Left lung (tissue), 10 donors: Measurements from ENCODE around the gene RC3H2. TPM values are rescaled to one million over a fixed set of nuclear protein-coding genes. Genes with fewer than 3 reads are reported as not detected.

ENCODE experiments used
- ATAC-seq: fragments of 200-7000 bp; cut with Tn5 transposase; one replicate; pipeline ENCODE4 v1.9.1; 2020; ENCODE audit warnings: moderate library complexity
- DNase-seq, 4 donors: peaks; one replicate each; pipeline ENCODE4 v3.0.0-alpha.2; 2013 to 2020
- H3K27ac ChIP-seq, 2 donors: fragments of 200-600 bp; sonication (generic) in 1 of 2; one replicate each; pipeline versions ENCODE4 v1.5.0 to v1.8.0; 2020 to 2021
- H3K27me3 ChIP-seq, 2 donors: fragments of 200-600 bp; sonication (generic) in 1 of 2; one replicate each; pipeline versions ENCODE4 v1.5.0 to v1.8.0; 2020 to 2021
- H3K36me3 ChIP-seq, 2 donors: fragments of 200-600 bp; sonication (generic) in 1 of 2; one replicate each; pipeline versions ENCODE4 v1.5.0 to v1.8.0; 2020 to 2021
- H3K4me1 ChIP-seq, 2 donors: fragments of 200-600 bp; one replicate each; pipeline ENCODE4 v1.8.0; 2021
- H3K4me3 ChIP-seq, 2 donors: fragments of 200-600 bp; sonication (generic) in 1 of 2; one replicate each; pipeline versions ENCODE4 v1.5.0 to v1.8.0; 2020 to 2021; ENCODE audit warnings: mild to moderate bottlenecking in 1 of 2
- H3K9me3 ChIP-seq, 2 donors: fragments of 200-600 bp; sonication (generic) in 1 of 2; one replicate each; pipeline versions ENCODE4 v1.5.0 to v1.8.0; 2020 to 2021
- intact Hi-C, 2 donors: fragments of 100-400 bp; cut with DNase I; formaldehyde crosslinking; loops; one replicate each; pipeline versions ENCODE4 v1.11.2 to v1.14.2; 2022
- polyA plus RNA-seq, 6 donors: library from polyadenylated mRNA; unstranded; fragments of 120-200 nt; gene quantifications; one replicate each; pipeline ENCODE4 v1.2.1, GENCODE V29; 2013; ENCODE audit not compliant: insufficient read length in 6 of 6
- total RNA-seq, 2 donors: library from RNA; stranded (reverse); fragmentation: NEBNext Ultra II Directional; extraction: Animal tissue kit (Norgen Biotek cat#: 25700); gene quantifications; one replicate each; pipeline ENCODE4 v1.2.1, GENCODE V29; 2021
- TF ChIP-seq, protein P1 (sequence below), 2 donors: fragments of 200-600 bp; sonication (generic) in 1 of 2; IDR thresholded peaks; one replicate each; pipeline versions ENCODE4 v1.5.0 to v1.8.0; 2021; ENCODE audit warnings: antibody characterized with exemption in 2 of 2
- donor health status: DM: no; HTN: yes; CAD: no.
- donor health status: DM: no; HTN: no; CAD: no.

Gene RC3H2
- total and polyA plus RNA-seq, 8 donors, result 39.8 to 48.3 (median 42.2) TPM

GRCh38 chr9:122807271-122807900 is 97.8 kb downstream of the RC3H2 start:
- intact Hi-C loops, result loop anchor here in 1 of 2 donors (10.0 kb wide), 1 partner anchor 343 kb away; no protein-coding TSS in a partner anchor
- TF ChIP-seq, protein P1, sequence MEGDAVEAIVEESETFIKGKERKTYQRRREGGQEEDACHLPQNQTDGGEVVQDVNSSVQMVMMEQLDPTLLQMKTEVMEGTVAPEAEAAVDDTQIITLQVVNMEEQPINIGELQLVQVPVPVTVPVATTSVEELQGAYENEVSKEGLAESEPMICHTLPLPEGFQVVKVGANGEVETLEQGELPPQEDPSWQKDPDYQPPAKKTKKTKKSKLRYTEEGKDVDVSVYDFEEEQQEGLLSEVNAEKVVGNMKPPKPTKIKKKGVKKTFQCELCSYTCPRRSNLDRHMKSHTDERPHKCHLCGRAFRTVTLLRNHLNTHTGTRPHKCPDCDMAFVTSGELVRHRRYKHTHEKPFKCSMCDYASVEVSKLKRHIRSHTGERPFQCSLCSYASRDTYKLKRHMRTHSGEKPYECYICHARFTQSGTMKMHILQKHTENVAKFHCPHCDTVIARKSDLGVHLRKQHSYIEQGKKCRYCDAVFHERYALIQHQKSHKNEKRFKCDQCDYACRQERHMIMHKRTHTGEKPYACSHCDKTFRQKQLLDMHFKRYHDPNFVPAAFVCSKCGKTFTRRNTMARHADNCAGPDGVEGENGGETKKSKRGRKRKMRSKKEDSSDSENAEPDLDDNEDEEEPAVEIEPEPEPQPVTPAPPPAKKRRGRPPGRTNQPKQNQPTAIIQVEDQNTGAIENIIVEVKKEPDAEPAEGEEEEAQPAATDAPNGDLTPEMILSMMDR (IDR thresholded peaks at IDR 0.05), result no peak
- ATAC-seq, result no peak

DNA sequence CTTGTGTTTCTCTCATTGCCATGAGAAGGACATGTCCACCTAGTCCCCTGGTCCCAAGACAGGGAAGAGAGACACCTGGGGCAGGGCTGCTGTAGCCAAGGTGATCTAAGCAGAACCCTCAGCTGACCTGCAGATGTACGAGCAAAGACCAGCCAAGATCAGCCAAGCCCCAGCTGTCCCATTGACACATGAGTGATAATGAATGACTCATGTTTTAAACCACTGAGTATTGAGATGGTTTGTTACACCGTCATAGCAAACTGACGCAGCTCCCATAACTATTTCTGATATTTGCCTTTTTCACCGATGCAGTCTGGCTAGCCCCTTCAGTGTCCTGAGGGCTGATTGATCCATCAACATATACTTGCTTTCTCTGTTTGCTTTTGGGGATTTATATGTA is 98.5 kb downstream of the RC3H2 start:
- TF ChIP-seq, protein P1 (IDR thresholded peaks at IDR 0.05), result no peak
- Histone ChIP-seq H3K4me1 (peaks cover 0 to 6% of the 10 kb centered on the region in 2 donors), H3K4me3 (no peak overlapping the region), H3K27ac (no peak overlapping the region), H3K36me3 (no peaks in the 10 kb centered on the region), H3K27me3 (no peaks in the 10 kb centered on the region), H3K9me3 (no peaks in the 10 kb centered on the region)
- intact Hi-C loops, result loop anchor here in 1 of 2 donors (10.0 kb wide), 1 partner anchor 342 kb away; no protein-coding TSS in a partner anchor
- DNase-seq (no peak), ATAC-seq (no peak)

More at GRCh38 chr9:122807271-122807900, 97.8 kb downstream of the RC3H2 start:
- Histone ChIP-seq H3K27me3 (no peaks in the 10 kb centered on the region), H3K36me3 (no peaks in the 10 kb centered on the region), H3K4me3 (no peak overlapping the region), H3K27ac (no peak overlapping the region), H3K9me3 (no peaks in the 10 kb centered on the region), H3K4me1 (peaks cover 0 to 6% of the 10 kb centered on the region in 2 donors)
- no peak for DNase-seq

DNA sequence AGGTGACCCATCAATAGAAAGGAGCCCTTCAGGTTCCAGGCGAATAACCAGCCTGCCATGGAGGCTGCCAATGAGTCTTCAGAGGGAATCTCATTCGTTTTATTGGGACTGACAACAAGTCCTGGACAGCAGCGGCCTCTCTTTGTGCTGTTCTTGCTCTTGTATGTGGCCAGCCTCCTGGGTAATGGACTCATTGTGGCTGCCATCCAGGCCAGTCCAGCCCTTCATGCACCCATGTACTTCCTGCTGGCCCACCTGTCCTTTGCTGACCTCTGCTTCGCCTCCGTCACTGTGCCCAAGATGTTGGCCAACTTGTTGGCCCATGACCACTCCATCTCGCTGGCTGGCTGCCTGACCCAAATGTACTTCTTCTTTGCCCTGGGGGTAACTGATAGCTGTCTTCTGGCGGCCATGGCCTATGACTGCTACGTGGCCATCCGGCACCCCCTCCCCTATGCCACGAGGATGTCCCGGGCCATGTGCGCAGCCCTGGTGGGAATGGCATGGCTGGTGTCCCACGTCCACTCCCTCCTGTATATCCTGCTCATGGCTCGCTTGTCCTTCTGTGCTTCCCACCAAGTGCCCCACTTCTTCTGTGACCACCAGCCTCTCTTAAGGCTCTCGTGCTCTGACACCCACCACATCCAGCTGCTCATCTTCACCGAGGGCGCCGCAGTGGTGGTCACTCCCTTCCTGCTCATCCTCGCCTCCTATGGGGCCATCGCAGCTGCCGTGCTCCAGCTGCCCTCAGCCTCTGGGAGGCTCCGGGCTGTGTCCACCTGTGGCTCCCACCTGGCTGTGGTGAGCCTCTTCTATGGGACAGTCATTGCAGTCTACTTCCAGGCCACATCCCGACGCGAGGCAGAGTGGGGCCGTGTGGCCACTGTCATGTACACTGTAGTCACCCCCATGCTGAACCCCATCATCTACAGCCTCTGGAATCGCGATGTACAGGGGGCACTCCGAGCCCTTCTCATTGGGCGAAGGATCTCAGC is 104.8 kb downstream of the RC3H2 start, which contains the start of gene OR1K1:
Gene OR1K1, plus strand, starts transcription at position 58 of the 995 bp plus-strand sequence. Its CDS starts 0 bp downstream, at position 58.
- TF ChIP-seq, protein P1 (IDR thresholded peaks at IDR 0.05), result no peak
- Histone ChIP-seq H3K27me3 (no peaks in the 10 kb centered on the region), H3K9me3 (no peaks in the 10 kb centered on the region), H3K4me3 (no peak within 1 kb of the TSS), H3K36me3 (no peaks in the 10 kb centered on the region), H3K4me1 (no peaks in the 10 kb centered on the region), H3K27ac (no peak within 1 kb of the TSS)
- ATAC-seq (no peak), DNase-seq (no peak)
- intact Hi-C loops, result loop anchor here in 1 of 2 donors (10.0 kb wide), 1 partner anchor 336 kb away; no protein-coding TSS in a partner anchor

GRCh38 chr9:122797316-122798063 is 107.7 kb downstream of the RC3H2 start:
- Histone ChIP-seq H3K27ac (no peak overlapping the region), H3K27me3 (no peaks in the 10 kb centered on the region), H3K36me3 (no peaks in the 10 kb centered on the region), H3K9me3 (no peaks in the 10 kb centered on the region), H3K4me3 (no peak overlapping the region), H3K4me1 (no peaks in the 10 kb centered on the region)
- DNase-seq (no peak), ATAC-seq (no peak)
- TF ChIP-seq, protein P1 (IDR thresholded peaks at IDR 0.05), result no peak
- intact Hi-C loops, result no loop called here

Other genes with a start within 250 kb of the RC3H2 start
- under 1 TPM in 1 of 2 donors, not detected in 1; 0.29 TPM for gene OR1B1, start 247.7 kb downstream of the RC3H2 start, total RNA-seq
- under 1 TPM in 1 of 6 donors, not detected in 5; 0.20 TPM for gene OR1B1, start 247.7 kb downstream of the RC3H2 start, polyA plus RNA-seq
- gene OR1L1, start 243.6 kb downstream of the RC3H2 start, total RNA-seq, result not detected
- gene OR1L1, start 243.6 kb downstream of the RC3H2 start, polyA plus RNA-seq, result not detected
- gene OR1L3, start 230.2 kb downstream of the RC3H2 start, total RNA-seq, result not detected
- gene OR1L3, start 230.2 kb downstream of the RC3H2 start, polyA plus RNA-seq, result not detected
- gene OR1L4, start 181.4 kb downstream of the RC3H2 start, total RNA-seq, result not detected
- not detected for gene OR1L4, start 181.4 kb downstream of the RC3H2 start, polyA plus RNA-seq
- gene OR1L6, start 163.1 kb downstream of the RC3H2 start, total RNA-seq, result not detected
- not detected for gene OR1L6, start 163.1 kb downstream of the RC3H2 start, polyA plus RNA-seq
- gene OR5C1, start 116.4 kb downstream of the RC3H2 start, total RNA-seq, result not detected
- not detected for gene OR5C1, start 116.4 kb downstream of the RC3H2 start, polyA plus RNA-seq
- gene OR1K1, start 105.2 kb downstream of the RC3H2 start, total RNA-seq, result not detected
- not detected for gene OR1K1, start 105.2 kb downstream of the RC3H2 start, polyA plus RNA-seq
- gene PDCL, start 76.8 kb downstream of the RC3H2 start, total RNA-seq, result 10 to 100 TPM; 18.4 to 18.8 TPM
- gene PDCL, start 76.8 kb downstream of the RC3H2 start, polyA plus RNA-seq, result 10 to 100 TPM; 38.1 to 45.6 (median 40.6) TPM
- gene ZBTB6, start 8.0 kb upstream of the RC3H2 start, total RNA-seq, result 1 to 10 TPM; 6.9 to 8.6 TPM
- gene ZBTB6, start 8.0 kb upstream of the RC3H2 start, polyA plus RNA-seq, result 10 to 100 TPM; 13.3 to 15.3 (median 14.4) TPM
- gene ZBTB26, start 26.2 kb upstream of the RC3H2 start, total RNA-seq, result 1 to 10 TPM; 5.2 to 5.4 TPM
- 10 to 100 TPM; 19.0 to 22.2 (median 19.3) TPM for gene ZBTB26, start 26.2 kb upstream of the RC3H2 start, polyA plus RNA-seq
- 10 to 100 TPM; 52.6 to 55.4 TPM for gene RABGAP1, start 35.7 kb upstream of the RC3H2 start, total RNA-seq
- 10 to 100 TPM; 71.5 to 85.9 (median 77.1) TPM for gene RABGAP1, start 35.7 kb upstream of the RC3H2 start, polyA plus RNA-seq
- under 1 TPM; 0.37 to 0.41 TPM for gene GPR21, start 128.3 kb upstream of the RC3H2 start, total RNA-seq
- gene GPR21, start 128.3 kb upstream of the RC3H2 start, polyA plus RNA-seq, result under 1 TPM in 3 of 6 donors, not detected in 3; 0.22 to 0.63 (median 0.43) TPM